ENCODE measurements around the gene DEUP1.

Gene DEUP1

GRCh38 chr11:93319224-93319839, 11.2 kb upstream of the DEUP1 start:
- Histone ChIP-seq H3K27me3 (replicated peaks; ENCODE audit: control insufficient read depth, insufficient read depth, low read length) (no peaks in the 10 kb centered on the region), H3K4me3 (replicated peaks; ENCODE audit: low read depth, low read length) (no peak overlapping the region), H3K36me3 (ENCODE audit: control insufficient read depth, insufficient read depth, low read length) (no peaks in the 10 kb centered on the region)
- TF ChIP-seq, protein P1, sequence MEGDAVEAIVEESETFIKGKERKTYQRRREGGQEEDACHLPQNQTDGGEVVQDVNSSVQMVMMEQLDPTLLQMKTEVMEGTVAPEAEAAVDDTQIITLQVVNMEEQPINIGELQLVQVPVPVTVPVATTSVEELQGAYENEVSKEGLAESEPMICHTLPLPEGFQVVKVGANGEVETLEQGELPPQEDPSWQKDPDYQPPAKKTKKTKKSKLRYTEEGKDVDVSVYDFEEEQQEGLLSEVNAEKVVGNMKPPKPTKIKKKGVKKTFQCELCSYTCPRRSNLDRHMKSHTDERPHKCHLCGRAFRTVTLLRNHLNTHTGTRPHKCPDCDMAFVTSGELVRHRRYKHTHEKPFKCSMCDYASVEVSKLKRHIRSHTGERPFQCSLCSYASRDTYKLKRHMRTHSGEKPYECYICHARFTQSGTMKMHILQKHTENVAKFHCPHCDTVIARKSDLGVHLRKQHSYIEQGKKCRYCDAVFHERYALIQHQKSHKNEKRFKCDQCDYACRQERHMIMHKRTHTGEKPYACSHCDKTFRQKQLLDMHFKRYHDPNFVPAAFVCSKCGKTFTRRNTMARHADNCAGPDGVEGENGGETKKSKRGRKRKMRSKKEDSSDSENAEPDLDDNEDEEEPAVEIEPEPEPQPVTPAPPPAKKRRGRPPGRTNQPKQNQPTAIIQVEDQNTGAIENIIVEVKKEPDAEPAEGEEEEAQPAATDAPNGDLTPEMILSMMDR (IDR thresholded peaks at IDR 0.05; ENCODE audit: insufficient read depth, low read length, poor library complexity, severe bottlenecking): no peak
- DNase-seq (ENCODE audit: extremely low read depth, insufficient read length): no peak

GRCh38 chr11:93320230-93320629, 10.3 kb upstream of the DEUP1 start:
- no peak overlapping the region for H3K4me3 ChIP-seq (replicated peaks; ENCODE audit: low read depth, low read length)
- no peak for DNase-seq (ENCODE audit: extremely low read depth, insufficient read length)
- no peaks in the 10 kb centered on the region for H3K27me3 ChIP-seq (replicated peaks; ENCODE audit: control insufficient read depth, insufficient read depth, low read length)
- H3K36me3 ChIP-seq (ENCODE audit: control insufficient read depth, insufficient read depth, low read length): no peaks in the 10 kb centered on the region
- TF ChIP-seq, protein P1 (IDR thresholded peaks at IDR 0.05; ENCODE audit: insufficient read depth, low read length, poor library complexity, severe bottlenecking): no peak

DNA sequence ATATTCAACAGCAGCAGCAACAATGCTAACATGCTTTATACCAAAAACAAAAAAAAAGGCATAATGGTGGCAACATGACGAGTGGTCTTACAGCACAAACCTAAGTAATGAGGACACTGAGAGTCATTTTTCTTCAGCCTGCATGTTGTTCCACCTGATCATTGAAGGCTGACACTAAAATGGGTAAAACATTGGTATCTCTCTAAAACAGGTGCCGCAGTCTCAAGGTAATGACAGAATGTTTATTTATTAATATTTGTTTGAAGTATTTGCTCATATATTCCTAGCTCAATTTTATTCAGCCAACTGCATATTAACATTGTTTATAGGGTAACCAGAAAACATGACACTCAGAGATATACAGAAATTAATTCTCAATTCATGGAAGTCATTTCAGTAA, 8.3 kb upstream of the DEUP1 start:
- no peaks in the 10 kb centered on the region for H3K36me3 ChIP-seq (ENCODE audit: control insufficient read depth, insufficient read depth, low read length)
- no peak for DNase-seq (ENCODE audit: extremely low read depth, insufficient read length)
- no peaks in the 10 kb centered on the region for H3K27me3 ChIP-seq (replicated peaks; ENCODE audit: control insufficient read depth, insufficient read depth, low read length)
- H3K4me3 ChIP-seq (replicated peaks; ENCODE audit: low read depth, low read length): no peak overlapping the region
- TF ChIP-seq, protein P1 (IDR thresholded peaks at IDR 0.05; ENCODE audit: insufficient read depth, low read length, poor library complexity, severe bottlenecking): no peak

DNA sequence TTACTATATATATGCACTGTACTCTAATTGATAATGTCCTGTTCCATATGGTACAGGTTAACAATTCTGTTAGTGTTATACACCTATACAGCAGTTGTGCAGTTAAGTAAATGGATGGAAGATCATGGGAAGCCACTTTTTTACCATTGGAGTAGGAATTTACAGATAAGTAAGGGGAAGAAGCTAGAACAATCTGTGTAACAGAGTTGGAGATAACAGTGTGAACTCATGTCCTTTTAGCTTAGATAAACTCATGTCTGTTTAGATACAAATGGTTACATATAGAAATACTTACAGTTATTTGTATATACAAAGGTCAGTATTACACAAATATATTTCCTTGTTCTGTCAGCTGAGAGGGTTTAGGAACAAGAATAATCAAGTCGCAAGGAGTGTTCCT, 6.8 kb upstream of the DEUP1 start:
- TF ChIP-seq, protein P1 (IDR thresholded peaks at IDR 0.05; ENCODE audit: insufficient read depth, low read length, poor library complexity, severe bottlenecking): no peak
- no peak overlapping the region for H3K4me3 ChIP-seq (replicated peaks; ENCODE audit: low read depth, low read length)
- no peaks in the 10 kb centered on the region for H3K27me3 ChIP-seq (replicated peaks; ENCODE audit: control insufficient read depth, insufficient read depth, low read length)
- no peaks in the 10 kb centered on the region for H3K36me3 ChIP-seq (ENCODE audit: control insufficient read depth, insufficient read depth, low read length)
- no peak for DNase-seq (ENCODE audit: extremely low read depth, insufficient read length)

DNA sequence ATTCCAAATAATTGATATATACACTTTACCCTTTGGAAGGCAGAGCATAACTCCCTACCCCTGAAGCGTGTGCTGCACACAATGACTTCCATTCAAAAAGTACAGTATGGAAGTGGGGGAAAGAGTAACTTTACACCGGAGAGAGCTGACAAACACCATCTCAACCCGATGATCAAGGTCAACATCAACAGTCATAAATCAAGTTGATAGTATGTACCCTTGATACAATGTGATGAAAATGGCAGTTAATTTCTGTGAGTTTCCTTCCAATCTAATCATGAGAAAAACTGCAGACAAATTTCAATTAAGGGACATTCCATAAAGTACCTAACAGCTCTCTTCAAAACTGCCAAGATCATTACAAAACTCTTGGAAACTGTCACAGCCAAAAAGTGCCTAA, 6.0 kb upstream of the DEUP1 start:
- no peak for DNase-seq (ENCODE audit: extremely low read depth, insufficient read length)
- TF ChIP-seq, protein P1 (IDR thresholded peaks at IDR 0.05; ENCODE audit: insufficient read depth, low read length, poor library complexity, severe bottlenecking): no peak
- Histone ChIP-seq H3K27me3 (replicated peaks; ENCODE audit: control insufficient read depth, insufficient read depth, low read length) (no peaks in the 10 kb centered on the region), H3K36me3 (ENCODE audit: control insufficient read depth, insufficient read depth, low read length) (no peaks in the 10 kb centered on the region), H3K4me3 (replicated peaks; ENCODE audit: low read depth, low read length) (no peak overlapping the region)

DNA sequence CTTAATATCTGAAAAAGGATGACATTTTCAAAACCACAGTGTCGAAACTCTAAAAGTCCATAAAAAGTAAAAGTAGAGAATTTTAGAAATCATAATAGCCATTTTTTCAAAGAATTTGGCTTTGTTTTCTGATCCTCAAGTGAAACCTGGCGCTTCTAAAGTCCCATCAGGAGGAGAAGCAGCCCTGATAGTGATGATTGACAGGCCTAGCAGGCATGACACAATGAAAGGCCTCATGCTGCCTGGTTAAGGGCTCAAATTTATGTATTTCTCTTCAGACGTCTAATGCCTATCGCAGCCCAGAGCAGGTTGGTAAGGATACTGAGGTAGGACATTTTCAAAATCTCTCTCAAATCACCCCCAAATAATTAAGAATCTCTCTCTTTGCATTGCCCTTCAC, 3.9 kb upstream of the DEUP1 start:
- Histone ChIP-seq H3K36me3 (ENCODE audit: control insufficient read depth, insufficient read depth, low read length) (no peaks in the 10 kb centered on the region), H3K27me3 (replicated peaks; ENCODE audit: control insufficient read depth, insufficient read depth, low read length) (no peaks in the 10 kb centered on the region), H3K4me3 (replicated peaks; ENCODE audit: low read depth, low read length) (no peak overlapping the region)
- DNase-seq (ENCODE audit: extremely low read depth, insufficient read length): no peak
- TF ChIP-seq, protein P1 (IDR thresholded peaks at IDR 0.05; ENCODE audit: insufficient read depth, low read length, poor library complexity, severe bottlenecking): no peak
